Ramos (cell line): ENCODE data around the gene CAMK1D.

Experiments used
- in situ Hi-C: fragments of 300-500 bp; cut with MboI; formaldehyde crosslinking; loops from one replicate; pipeline ENCODE4 v1.14.3; 2022; ENCODE audit warnings: low sequenced_read_pairs; ENCODE audit not compliant: unreplicated experiment

Gene CAMK1D

GRCh38 chr10:12663863-12664262, 314.5 kb downstream of the CAMK1D start:
- in situ Hi-C loops = no loop called here

- in situ Hi-C loops = no loop called here
Observed at GRCh38 chr10:12665501-12665900, 316.2 kb downstream of the CAMK1D start.

- in situ Hi-C loops = no loop called here
Observed at GRCh38 chr10:12667052-12667451, 317.7 kb downstream of the CAMK1D start.

GRCh38 chr10:12668634-12669033, 319.3 kb downstream of the CAMK1D start:
- in situ Hi-C loops = no loop called here

- in situ Hi-C loops = no loop called here
Observed at GRCh38 chr10:12670004-12670403, 320.7 kb downstream of the CAMK1D start.

GRCh38 chr10:12675186-12675585, 325.8 kb downstream of the CAMK1D start:
- in situ Hi-C loops = no loop called here

- in situ Hi-C loops = no loop called here
Observed at GRCh38 chr10:12679636-12680035, 330.3 kb downstream of the CAMK1D start.

- in situ Hi-C loops = no loop called here
Observed at GRCh38 chr10:12681252-12681651, 331.9 kb downstream of the CAMK1D start.

- in situ Hi-C loops = no loop called here
Observed at GRCh38 chr10:12684784-12685183, 335.4 kb downstream of the CAMK1D start.

- in situ Hi-C loops = no loop called here
Observed at GRCh38 chr10:12685261-12686058, 336.1 kb downstream of the CAMK1D start.

- in situ Hi-C loops = no loop called here
Observed at GRCh38 chr10:12687996-12688395, 338.6 kb downstream of the CAMK1D start.

- in situ Hi-C loops = no loop called here
Observed at GRCh38 chr10:12689893-12690292, 340.5 kb downstream of the CAMK1D start.

- in situ Hi-C loops = no loop called here
Observed at GRCh38 chr10:12690525-12691126, 341.3 kb downstream of the CAMK1D start.

GRCh38 chr10:12691596-12691995, 342.2 kb downstream of the CAMK1D start:
- in situ Hi-C loops = no loop called here

GRCh38 chr10:12697764-12698163, 348.4 kb downstream of the CAMK1D start:
- in situ Hi-C loops = no loop called here

- in situ Hi-C loops = no loop called here
Observed at GRCh38 chr10:12699258-12699700, 349.9 kb downstream of the CAMK1D start.

- in situ Hi-C loops = no loop called here
Observed at GRCh38 chr10:12699781-12700556, 350.6 kb downstream of the CAMK1D start.

GRCh38 chr10:12700557-12700874, 351.2 kb downstream of the CAMK1D start:
- in situ Hi-C loops = no loop called here

- in situ Hi-C loops = no loop called here
Observed at GRCh38 chr10:12701696-12702095, 352.3 kb downstream of the CAMK1D start.

- in situ Hi-C loops = no loop called here
Observed at GRCh38 chr10:12702215-12702770, 352.9 kb downstream of the CAMK1D start.

GRCh38 chr10:12703126-12703525, 353.8 kb downstream of the CAMK1D start:
- in situ Hi-C loops = no loop called here
